Hematopoietic multipotent progenitor cell treated with erythropoietin and hydrocortisone succinate and interleukin-3 and kit ligand, for 4 days (in vitro differentiated cells): ENCODE results near the gene USH1C.

Experiments used
- DNase-seq: peaks from one replicate; pipeline ENCODE4 v3.0.0-alpha.2; 2015

The USH1C gene

GRCh38 chr11:17521106-17521900, 22.9 kb downstream of the USH1C start:
- DNase-seq = no peak

GRCh38 chr11:17519061-17519885, 24.9 kb downstream of the USH1C start:
- DNase-seq = no peak

DNA sequence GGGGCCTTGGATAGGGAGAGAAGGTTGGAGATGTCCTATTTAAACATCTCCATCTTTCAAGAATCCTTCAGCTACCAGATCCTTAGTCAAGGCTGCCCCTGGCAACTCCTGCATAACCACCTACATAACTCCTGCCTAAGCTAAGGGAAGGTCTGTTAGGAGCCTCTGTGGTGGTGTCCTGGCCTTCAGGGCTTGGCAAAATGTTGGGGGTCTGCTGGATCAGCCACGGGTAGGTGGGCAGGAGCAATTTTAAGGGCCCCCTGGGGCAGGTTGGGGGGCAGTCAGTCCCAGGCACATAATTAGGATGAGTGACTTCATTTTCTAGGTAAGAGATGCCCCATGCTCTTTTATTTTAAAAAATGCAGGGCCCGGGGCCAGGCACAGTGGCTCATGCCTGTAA, 25.9 kb downstream of the USH1C start:
- DNase-seq = no peak

DNA sequence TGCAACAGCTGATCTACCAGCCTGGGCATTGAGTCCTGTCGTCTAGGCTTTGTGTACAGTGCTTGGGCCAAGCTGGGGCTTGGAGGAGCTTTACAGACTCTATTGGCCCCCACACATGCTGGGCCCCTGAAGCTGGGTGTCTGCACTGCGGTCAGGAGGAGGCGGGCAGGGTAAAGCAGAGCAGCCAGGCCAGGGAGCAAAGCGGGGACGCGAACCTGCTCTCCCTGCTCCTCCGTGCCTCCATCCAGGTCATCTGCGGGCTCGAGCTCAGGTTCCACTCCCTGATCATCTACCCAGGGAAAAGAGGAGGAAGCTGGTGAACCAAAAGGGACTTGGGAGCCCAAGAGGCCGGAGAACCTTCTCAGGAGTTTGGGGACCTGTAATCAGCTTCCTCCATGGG, 27.0 kb downstream of the USH1C start:
- DNase-seq = no peak

- DNase-seq = no peak
These were observed 27.6 kb downstream of the USH1C start for GRCh38 chr11:17516551-17517150.

DNA sequence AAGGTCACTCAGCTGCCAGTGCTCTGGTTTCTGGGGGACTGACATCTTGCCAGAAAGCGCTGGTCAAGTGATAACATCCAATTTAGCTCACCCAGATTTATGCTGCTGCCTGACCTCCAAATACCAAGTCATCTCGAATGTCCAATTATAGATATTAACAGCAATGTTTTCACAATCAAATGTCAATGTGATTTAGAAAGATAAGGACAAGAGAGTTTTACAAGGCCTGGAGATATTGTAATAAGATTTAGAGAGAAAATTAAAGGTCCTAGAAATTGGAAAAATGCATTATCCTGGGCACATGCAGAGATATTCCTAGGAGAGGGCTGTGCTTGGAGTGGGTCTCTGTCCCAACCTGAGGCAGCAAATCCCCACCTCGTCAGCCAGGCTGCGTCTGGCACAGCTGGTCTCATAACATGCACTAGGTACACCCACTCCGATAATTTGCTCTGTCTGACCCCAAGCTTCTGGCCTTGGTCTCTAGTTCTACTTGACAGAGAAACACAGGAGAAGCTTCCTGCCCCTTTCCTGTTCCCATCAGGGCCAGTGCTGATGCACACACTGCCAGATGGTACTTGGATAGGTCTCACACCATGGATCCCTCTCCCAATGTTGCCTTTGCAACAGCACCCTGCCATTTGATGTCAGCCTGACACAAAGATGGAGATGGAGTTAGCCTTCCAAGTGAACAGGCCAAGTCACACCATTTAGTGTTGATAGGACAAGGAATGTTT, 28.6 kb downstream of the USH1C start:
- DNase-seq = no peak

GRCh38 chr11:17514476-17514875, 29.7 kb downstream of the USH1C start:
- DNase-seq = no peak

DNA sequence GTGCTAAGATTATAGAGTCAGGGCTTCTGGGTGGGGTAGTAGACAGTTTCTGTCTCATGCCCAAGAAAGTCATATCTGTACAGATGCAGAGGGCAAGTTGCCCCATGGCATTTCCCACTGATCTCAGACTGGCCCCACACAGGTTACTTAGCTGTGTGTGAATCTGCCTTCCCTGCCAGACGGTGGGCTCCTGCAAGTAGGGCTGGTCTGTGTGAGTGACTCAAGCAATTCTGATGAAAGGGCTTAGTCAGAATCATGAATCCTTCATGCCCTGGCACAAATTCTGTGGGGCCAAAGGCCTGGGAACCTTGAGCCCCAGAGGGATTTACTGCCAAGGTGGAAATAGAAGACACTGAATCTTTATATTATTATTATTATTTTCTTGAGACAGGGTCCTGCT, 30.4 kb downstream of the USH1C start:
- no peak for DNase-seq

- DNase-seq = no peak
These were observed 32.1 kb downstream of the USH1C start for GRCh38 chr11:17512101-17512500.

DNA sequence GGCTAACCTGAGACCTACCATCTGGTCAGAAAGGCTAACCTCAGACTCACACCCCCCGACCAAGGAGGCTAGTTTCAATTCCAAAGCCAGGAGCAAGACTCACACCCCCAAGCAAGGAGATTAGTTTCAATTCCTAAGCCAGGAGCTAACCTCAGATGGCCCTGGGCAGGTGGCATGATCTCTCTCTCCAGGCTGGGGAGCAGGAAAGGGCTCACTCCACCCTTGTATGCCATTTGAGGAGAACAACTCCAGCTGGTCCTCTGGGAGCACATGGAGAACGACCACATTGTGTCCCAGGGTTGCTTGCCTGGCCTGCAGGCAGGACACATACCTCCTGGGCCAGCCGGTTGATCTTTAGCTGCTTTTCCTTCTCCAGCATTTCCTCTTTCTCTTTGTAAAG, 32.6 kb downstream of the USH1C start:
- no peak for DNase-seq

DNA sequence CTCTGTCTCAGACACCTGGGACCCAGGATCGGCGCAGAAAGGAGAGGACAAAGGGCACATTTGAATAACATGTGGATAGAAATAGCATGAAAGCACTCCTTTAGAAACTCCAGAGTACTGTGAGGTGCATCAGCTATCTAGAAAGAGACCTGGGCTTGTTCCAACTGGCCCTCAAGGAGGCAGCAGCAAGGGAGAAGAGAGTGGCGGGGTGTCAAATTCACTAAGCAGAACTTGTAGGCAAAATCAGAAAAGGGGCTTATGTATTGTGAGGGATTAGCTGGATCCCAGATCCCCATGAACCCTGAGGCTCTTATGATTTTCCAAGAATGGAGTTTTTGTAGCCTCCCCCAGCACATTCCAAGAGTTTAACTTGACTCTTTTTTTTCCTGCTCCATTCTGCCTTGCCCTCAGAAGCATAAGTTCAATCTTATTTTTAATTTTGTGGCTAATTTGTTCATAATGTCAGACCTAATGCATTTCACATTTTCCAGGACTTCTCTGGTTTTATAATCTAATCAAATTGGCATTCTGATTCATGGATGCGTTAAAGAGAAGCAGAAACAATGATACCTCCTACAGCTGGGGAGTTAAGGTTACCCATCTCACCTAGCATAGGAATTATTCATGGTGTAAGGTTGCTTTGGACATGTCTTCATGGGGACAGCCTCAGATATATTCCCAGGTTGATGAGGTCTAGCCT, 33.6 kb downstream of the USH1C start:
- no peak for DNase-seq

DNA sequence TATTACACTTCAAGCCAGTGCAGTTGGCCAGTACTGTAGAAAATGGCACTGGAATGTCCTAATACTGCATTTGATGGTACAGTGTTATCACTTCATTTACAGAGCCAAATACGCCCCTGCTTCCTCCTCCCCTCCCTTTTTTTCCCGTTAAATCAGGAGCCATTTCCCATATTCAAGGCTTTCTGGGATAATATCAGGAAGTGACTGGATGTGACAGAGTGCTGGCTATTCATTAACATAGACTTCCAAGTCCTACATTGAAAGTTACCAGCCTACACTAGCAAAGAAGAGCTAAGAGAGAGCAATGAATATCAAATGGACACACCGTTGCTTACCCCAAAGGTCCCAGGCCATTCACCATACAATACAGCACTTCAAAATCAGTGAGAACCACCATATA, 35.4 kb downstream of the USH1C start:
- DNase-seq = no peak

GRCh38 chr11:17508306-17508705, 35.9 kb downstream of the USH1C start:
- DNase-seq = no peak

- no peak for DNase-seq
These were observed 36.4 kb downstream of the USH1C start for GRCh38 chr11:17507773-17508172.

DNA sequence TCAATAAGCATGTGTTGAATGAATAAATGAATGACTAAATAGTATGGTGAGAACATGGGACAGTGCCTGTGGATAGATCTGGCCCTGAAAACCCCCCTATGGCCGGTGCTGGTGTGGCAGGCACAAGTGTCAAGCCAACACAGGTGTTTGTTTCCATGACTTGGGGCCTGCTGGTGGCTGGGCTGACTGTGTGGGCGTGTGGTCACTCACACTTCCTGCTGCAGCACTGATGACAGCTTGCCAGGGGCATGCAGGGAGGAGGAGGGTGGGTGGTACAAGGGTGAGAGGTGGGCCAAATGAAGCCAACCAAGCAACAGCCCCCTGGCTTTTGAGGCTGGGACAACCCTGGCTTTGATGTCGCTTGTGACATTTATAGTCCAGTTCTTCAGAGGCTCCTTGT, 37.3 kb downstream of the USH1C start:
- no peak for DNase-seq

DNA sequence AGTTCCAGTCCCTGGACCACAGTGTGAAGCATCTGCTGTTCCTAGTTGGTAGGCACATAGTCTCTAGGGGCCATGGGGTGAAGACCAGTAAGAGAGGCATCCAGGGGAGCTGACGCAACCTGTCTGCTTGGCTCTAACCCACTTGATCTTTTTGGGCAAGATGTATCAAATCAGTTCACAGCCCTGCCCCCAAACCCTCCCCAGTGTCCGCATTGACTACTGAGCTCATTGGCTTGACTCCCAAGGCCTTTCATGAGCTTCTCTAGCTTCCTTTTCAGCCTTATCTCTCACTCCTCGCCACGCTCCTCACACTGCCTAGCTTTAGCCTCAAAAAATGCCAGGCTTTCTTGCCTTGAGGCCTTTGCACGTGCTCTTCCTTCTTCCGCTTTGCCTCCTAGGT, 37.9 kb downstream of the USH1C start:
- DNase-seq = no peak

- DNase-seq = no peak
These were observed 39.1 kb downstream of the USH1C start for GRCh38 chr11:17505146-17505545.

- DNase-seq = peak; percentile 90
These were observed 39.7 kb downstream of the USH1C start for GRCh38 chr11:17504330-17505107.

DNA sequence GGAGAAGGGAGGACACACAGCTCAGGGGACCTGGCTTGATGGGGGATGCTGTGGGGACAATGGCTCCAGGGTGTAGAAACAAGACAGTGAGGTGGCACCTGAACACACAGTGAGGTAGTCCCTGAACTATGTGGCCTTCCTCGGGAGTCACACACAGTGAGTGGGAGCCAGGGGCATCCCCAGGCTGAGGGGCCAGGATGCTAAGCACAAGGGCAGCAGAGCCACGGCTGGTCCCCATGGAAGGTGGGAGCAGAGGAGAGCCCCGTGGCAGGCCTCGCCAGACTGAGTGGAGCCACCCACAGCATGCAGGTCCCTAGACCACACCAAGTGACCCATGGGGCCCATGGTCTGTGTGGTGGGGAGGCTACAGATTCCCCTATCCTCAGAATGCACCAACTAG, 41.6 kb downstream of the USH1C start:
- no peak for DNase-seq

DNA sequence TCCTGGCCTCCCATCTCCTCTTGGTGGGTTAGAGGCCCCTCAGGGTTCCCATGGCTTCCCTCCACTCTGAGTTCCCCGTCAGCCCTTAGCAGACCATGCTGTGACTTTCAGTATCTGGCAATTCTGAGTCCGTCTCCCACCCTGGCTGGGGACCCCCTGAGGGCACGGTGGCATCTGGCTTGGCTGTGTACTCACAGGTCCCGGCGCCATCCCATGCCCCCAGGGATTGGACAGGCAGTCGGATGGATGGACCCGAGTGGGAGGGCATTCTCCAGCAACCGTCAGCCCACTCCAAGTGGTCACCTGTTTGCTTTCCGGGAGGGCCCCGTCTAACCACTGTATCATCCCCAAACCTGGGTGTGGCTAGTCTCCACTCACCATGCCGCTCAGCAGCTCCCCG, 43.5 kb downstream of the USH1C start:
- no peak for DNase-seq

DNA sequence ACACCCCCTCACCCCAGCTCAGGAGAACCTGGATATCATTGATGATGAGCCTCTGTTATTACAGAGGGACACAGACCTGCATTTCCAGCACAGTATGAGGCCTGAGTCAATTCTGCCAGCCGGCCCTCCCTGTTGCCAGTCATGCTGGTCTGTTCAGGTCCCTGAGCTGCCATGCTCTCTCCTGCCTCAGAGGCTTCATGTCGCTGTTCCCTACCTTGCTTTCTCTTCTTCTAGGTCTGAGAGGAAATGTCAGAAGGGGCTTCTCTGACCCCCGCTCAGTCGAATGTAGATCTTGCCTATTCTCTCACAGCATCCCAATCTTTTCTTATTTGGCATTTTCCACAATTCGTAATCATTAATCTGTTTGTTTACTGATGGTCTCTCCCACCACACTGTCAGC, 45.7 kb downstream of the USH1C start:
- no peak for DNase-seq

GRCh38 chr11:17498058-17498457, 46.2 kb downstream of the USH1C start:
- DNase-seq = peak; percentile 62
